Kidney epithelial cell (primary cell): Measurements from ENCODE around the gene TEAD2. TPM values are rescaled to one million over a fixed set of nuclear protein-coding genes. Genes with fewer than 3 reads are reported as not detected.
"Not testable (repeated sequence)": the region's sequence is repeated elsewhere in the genome, so short reads cannot be mapped to it uniquely, and the experiment has no call there.

Experiments
- DNase-seq: peaks from one replicate; pipeline ENCODE4 v3.0.0-alpha.2; 2010; ENCODE audit warnings: low read depth
- H3K27me3 ChIP-seq: 2 replicates; pipeline ENCODE4 v1.6.0; 2011; ENCODE audit warnings: low read length; ENCODE audit not compliant: control insufficient read depth, insufficient read depth
- H3K36me3 ChIP-seq: 2 replicates; pipeline ENCODE4 v1.5.1; 2011; ENCODE audit warnings: low read length; ENCODE audit not compliant: control insufficient read depth, insufficient read depth
- H3K4me3 ChIP-seq: 2 replicates; pipeline ENCODE4 v1.5.1; 2011; ENCODE audit warnings: low read depth, mild to moderate bottlenecking, control low read depth, low read length
- CTCF ChIP-seq: IDR thresholded peaks from 2 replicates; pipeline ENCODE4 v1.5.1; 2011; ENCODE audit warnings: mild to moderate bottlenecking, moderate library complexity, low read length, control low read depth, inconsistent platforms; ENCODE audit not compliant: insufficient read depth, poor library complexity, severe bottlenecking
- total RNA-seq: library from RNA; depleted of rRNA; stranded (reverse); fragments of >200 nt; gene quantifications from 2 replicates; pipeline ENCODE4 v1.2.3, GENCODE V29; 2015

Gene TEAD2
- total RNA-seq, 1 donor from 2014 or later, result 52.6 TPM

GRCh38 chr19:49327878-49328544, 34.2 kb downstream of the TEAD2 start:
- H3K27me3 ChIP-seq, result no peaks in the 10 kb centered on the region
- no peak overlapping the region for H3K4me3 ChIP-seq
- peak; percentile 61 for TF ChIP-seq CTCF
- no peak for DNase-seq
- H3K36me3 ChIP-seq, result no peaks in the 10 kb centered on the region

GRCh38 chr19:49326165-49326704, 36.0 kb downstream of the TEAD2 start:
- no peak for DNase-seq
- Histone ChIP-seq H3K27me3 (no peaks in the 10 kb centered on the region), H3K4me3 (no peak overlapping the region), H3K36me3 (no peaks in the 10 kb centered on the region)
- no peak for TF ChIP-seq CTCF

GRCh38 chr19:49325756-49326155, 36.5 kb downstream of the TEAD2 start:
- H3K4me3 ChIP-seq, H3K27me3 ChIP-seq, H3K36me3 ChIP-seq, DNase-seq: not testable (repeated sequence)

GRCh38 chr19:49324801-49325576, 37.2 kb downstream of the TEAD2 start, which contains the start of gene SLC6A16:
Gene SLC6A16 (minus strand): TSS chr19:49325191. CDS start chr19:49311347, 13,844 bp downstream.
- no peak for DNase-seq
- Histone ChIP-seq H3K4me3 (no peak within 1 kb of the TSS), H3K36me3 (no peaks in the 10 kb centered on the region), H3K27me3 (no peaks in the 10 kb centered on the region)
- TF ChIP-seq CTCF, result no peak

- no peak for DNase-seq
- no peak for TF ChIP-seq CTCF
- no peaks in the 10 kb centered on the region for H3K27me3 ChIP-seq
- H3K4me3 ChIP-seq, result no peak overlapping the region
- no peaks in the 10 kb centered on the region for H3K36me3 ChIP-seq
These were observed 43.9 kb downstream of the TEAD2 start for GRCh38 chr19:49318296-49318695.

GRCh38 chr19:49316284-49316683, 45.9 kb downstream of the TEAD2 start:
- H3K27me3 ChIP-seq, result no peaks in the 10 kb centered on the region
- no peak for DNase-seq
- no peak for TF ChIP-seq CTCF
- H3K36me3 ChIP-seq, result no peaks in the 10 kb centered on the region
- no peak overlapping the region for H3K4me3 ChIP-seq
